HG02798 (cell line): ENCODE data around the gene PDX1.

Experiments
- ATAC-seq: cut with Tn5 transposase; IDR thresholded peaks from one replicate; pipeline ENCODE4 v1.9.1; 2021; ENCODE audit warnings: mild to moderate bottlenecking; ENCODE audit not compliant: unreplicated experiment, poor library complexity

The PDX1 gene

GRCh38 chr13:27921961-27922882 lies 2.4 kb downstream of the PDX1 start:
- ATAC-seq, result no peak

DNA sequence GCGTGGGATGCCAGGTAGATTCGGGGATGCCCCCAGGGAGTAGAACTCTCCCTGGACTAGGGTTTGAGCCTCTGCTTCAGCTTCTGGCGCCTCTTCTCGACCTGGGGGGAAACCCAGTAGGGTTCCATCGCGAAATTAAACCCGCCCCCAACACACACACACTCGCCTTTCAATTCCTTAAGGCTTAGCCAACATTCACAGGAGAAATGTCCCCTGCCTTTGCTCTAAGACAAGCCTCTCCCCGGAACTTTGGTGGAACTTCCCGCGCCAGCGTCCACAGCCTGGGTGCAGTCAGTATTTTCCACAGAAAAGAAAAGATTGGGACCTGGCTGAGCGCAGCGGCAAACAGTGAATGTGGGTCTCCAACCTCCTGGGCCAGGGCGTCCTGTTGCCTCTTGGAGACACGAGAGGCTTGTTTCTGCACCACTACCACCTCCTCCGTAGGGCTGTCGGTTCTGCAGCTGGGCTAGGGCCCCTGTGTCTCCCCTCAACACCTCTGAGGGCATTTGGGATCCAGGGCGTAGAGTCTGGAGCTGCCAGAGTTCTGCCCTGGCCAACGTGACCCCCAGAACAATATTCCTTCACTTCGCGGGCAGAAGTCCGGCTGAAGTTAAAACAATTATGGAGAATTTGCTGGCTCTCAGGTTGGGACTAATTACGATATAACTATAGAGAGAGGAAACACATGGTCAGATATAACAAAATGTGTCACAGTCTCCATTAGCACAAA lies 3.2 kb downstream of the PDX1 start:
- ATAC-seq, result no peak

DNA sequence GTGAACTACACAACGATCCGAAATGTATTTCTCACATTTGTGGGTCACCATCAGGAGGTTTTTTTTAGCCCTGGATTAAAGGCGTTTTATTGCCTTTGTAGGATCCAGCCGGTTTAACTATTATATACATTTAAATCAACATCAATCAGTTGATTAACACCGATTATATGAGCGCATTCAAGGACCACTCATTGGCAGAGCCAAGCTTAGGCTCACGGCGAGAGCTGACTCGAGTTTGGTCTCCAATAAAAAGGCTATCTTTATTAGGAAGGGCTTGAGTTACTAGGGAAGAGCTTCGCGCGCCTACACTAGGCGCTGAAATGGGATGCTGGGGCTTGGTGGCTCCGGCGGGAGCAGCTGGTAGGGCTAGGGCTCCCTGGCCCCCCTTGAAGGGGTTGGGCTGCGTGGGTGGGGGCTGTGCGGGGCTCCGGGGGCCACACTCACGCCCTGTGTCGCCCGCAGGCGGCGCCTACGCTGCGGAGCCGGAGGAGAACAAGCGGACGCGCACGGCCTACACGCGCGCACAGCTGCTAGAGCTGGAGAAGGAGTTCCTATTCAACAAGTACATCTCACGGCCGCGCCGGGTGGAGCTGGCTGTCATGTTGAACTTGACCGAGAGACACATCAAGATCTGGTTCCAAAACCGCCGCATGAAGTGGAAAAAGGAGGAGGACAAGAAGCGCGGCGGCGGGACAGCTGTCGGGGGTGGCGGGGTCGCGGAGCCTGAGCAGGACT lies 4.2 kb downstream of the PDX1 start:
- no peak for ATAC-seq

DNA sequence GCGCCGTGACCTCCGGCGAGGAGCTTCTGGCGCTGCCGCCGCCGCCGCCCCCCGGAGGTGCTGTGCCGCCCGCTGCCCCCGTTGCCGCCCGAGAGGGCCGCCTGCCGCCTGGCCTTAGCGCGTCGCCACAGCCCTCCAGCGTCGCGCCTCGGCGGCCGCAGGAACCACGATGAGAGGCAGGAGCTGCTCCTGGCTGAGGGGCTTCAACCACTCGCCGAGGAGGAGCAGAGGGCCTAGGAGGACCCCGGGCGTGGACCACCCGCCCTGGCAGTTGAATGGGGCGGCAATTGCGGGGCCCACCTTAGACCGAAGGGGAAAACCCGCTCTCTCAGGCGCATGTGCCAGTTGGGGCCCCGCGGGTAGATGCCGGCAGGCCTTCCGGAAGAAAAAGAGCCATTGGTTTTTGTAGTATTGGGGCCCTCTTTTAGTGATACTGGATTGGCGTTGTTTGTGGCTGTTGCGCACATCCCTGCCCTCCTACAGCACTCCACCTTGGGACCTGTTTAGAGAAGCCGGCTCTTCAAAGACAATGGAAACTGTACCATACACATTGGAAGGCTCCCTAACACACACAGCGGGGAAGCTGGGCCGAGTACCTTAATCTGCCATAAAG lies 4.8 kb downstream of the PDX1 start:
- ATAC-seq, result no peak

DNA sequence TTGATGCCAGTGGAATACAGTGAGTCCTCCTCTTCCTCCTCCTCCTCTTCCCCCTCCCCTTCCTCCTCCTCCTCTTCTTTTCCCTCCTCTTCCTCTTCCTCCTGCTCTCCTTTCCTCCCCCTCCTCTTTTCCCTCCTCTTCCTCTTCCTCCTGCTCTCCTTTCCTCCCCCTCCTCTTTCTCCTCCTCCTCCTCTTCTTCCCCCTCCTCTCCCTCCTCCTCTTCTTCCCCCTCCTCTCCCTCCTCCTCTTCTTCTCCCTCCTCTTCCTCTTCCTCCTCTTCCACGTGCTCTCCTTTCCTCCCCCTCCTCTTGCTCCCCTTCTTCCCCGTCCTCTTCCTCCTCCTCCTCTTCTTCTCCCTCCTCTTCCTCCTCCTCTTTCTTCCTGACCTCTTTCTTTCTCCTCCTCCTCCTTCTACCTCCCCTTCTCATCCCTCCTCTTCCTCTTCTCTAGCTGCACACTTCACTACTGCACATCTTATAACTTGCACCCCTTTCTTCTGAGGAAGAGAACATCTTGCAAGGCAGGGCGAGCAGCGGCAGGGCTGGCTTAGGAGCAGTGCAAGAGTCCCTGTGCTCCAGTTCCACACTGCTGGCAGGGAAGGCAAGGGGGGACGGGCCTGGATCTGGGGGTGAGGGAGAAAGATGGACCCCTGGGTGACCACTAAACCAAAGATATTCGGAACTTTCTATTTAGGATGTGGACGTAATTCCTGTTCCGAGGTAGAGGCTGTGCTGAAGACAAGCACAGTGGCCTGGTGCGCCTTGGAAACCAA lies 5.6 kb downstream of the PDX1 start:
- no peak for ATAC-seq

DNA sequence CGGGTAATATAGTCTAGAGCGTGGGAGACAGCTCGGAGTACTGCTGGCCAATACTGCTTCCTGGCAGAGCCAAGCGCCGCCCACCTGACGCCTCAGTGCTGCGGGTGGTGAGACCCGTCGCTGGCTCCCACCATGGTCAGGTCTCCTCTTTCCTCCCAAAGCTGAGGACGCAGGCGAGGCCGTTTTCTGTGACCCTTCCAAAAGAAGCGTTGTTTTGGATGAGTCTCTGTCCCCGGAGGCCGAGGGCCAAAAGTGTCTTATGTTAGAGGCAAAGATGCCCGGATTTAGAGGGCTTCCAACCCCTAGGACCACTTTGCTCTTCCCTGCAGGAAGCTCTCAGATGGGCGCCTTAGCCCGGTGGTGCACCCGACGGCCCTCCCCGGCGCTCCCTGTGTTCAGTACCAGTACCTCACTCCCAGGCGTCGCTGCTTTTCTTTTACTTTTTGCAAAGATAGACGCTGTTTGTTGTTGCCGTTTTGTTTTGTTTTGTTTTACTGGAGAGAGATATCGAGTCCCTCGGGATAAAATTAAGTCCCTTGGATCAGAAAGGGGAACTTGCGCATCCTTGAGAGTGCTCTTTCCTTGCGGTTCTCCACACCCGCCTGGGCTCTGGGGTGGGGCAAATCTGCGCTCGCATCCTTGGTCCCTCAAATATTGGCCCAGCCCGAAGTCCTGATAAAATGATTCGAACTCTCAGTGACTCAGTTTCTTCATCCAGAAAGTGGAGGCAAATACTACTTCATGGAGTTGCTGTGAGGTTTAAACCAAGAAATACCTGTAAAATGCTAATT lies 7.0 kb downstream of the PDX1 start:
- ATAC-seq, result no peak

DNA sequence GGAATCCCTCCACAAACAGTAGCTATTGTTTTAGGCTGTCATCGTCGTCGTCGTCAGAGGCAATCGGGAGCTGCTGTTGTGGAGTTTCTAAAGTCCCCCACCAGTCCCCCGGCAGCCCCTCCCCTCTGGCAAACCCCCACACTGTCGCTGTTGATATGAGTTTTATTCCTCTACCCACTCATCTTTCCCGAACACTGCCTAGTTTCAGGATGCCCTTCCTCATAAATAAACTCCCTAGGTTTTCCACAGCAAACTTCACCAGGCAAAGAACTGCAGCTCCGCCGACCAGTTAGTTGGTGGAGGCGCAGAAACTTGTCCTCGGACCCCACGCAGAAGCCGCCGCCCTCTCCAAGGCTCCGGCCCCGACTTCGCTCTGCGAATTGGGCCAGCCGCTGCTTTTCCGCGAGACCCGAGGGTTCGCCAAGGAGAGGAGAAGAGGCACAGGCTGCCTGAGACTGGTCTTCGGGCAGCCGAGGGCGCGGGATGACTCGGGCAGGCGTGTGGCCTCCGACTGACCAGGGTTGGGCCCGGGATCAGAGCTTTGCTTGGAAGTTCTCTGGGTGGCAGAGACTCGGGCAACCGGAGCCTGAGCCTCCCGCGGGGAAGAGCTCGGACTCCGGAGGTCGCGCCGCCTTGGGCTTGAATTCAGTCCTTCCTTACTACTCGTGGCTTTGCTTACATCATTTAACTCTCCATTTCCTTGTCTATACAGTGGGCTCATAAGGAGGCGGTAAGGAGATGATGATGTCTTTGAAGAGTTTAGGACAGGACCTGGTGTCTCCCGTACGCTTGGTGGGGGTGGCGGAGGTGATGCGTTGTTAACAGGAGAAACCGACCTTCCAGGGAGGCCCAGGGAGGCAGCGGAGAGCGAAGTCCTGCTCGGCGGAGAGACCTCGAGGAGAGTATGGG lies 7.9 kb downstream of the PDX1 start:
- ATAC-seq, result no peak

DNA sequence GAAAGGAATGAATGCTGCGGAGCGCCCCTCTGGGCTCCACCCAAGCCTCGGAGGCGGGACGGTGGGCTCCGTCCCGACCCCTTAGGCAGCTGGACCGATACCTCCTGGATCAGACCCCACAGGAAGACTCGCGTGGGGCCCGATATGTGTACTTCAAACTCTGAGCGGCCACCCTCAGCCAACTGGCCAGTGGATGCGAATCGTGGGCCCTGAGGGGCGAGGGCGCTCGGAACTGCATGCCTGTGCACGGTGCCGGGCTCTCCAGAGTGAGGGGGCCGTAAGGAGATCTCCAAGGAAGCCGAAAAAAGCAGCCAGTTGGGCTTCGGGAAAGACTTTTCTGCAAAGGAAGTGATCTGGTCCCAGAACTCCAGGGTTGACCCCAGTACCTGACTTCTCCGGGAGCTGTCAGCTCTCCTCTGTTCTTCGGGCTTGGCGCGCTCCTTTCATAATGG lies 8.6 kb downstream of the PDX1 start:
- ATAC-seq, result no peak

DNA sequence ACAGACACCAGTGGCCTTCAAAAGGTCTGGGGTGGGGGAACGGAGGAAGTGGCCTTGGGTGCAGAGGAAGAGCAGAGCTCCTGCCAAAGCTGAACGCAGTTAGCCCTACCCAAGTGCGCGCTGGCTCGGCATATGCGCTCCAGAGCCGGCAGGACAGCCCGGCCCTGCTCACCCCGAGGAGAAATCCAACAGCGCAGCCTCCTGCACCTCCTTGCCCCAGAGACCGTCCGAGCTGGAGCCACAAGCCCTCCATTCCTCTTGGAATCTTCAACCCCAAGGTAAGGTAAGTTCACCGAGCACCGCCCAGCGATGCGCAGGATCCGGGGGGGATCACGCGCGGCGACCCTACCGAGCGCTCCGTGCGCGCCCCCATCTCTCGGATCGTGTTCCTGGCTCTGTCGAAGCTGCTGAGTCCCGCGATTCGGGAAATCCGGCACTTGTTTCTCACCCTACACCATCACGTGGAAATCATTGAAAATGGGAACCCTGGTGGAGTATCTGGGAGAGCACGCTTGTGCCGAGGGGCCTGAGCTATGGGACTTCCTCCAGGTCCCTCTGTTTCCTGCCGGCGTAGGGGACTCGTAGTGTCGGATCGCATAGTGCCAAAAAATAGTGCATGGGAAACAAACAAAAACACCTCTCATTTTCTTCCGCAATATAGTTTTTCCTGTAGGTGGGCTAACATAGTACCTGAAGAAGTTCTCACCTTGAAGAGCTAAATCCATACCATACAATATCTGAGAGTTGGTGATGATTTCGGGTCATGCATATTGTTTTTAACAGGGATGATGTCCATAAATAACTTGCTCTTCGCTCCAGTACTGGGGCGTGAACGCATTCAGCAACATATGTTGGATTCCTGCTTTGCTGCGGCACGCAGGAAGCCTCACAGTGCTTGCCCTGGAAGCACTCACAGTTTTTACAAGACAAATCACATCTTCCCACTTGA lies 9.3 kb downstream of the PDX1 start:
- no peak for ATAC-seq

DNA sequence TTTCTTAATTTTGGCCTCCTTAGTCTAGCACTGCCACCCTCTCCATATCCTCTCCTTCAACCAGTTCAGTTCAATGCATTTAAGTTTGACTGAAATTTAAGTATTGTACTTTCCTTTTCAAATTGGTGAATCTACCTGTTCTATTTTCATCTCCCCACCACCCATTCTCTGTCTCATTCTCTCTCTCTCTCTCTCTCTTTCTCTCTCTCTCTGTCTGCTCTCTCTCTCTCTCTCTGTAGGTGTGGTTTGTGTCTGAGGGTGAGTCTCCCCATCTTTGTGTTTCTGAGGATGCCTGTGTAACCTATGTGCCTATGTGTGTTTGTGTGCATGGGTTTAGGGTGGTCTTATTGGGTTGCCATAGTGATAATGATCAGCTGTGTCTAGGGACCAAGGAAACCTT lies 10.1 kb downstream of the PDX1 start:
- no peak for ATAC-seq

- ATAC-seq, result no peak
Measured at GRCh38 chr13:27933118-27933517, 13.3 kb downstream of the PDX1 start.

- ATAC-seq, result no peak
Measured at GRCh38 chr13:27933580-27934328, 14.0 kb downstream of the PDX1 start.

GRCh38 chr13:27942972-27943371 lies 23.2 kb downstream of the PDX1 start:
- no peak for ATAC-seq

- no peak for ATAC-seq
Measured at GRCh38 chr13:27952876-27953675, 33.3 kb downstream of the PDX1 start.

- ATAC-seq, result peak; percentile 90
Measured at GRCh38 chr13:27953676-27954405, 34.0 kb downstream of the PDX1 start.
